GM21529 (cell line): ENCODE measurements around the gene TNNT3.
"Not testable (repeated sequence)": the region's sequence is repeated elsewhere in the genome, so short reads cannot be mapped to it uniquely, and the experiment has no call there.

Source experiments
- ATAC-seq: cut with Tn5 transposase; IDR thresholded peaks from one replicate; pipeline ENCODE4 v1.9.1; 2021; ENCODE audit not compliant: unreplicated experiment

The TNNT3 gene

DNA sequence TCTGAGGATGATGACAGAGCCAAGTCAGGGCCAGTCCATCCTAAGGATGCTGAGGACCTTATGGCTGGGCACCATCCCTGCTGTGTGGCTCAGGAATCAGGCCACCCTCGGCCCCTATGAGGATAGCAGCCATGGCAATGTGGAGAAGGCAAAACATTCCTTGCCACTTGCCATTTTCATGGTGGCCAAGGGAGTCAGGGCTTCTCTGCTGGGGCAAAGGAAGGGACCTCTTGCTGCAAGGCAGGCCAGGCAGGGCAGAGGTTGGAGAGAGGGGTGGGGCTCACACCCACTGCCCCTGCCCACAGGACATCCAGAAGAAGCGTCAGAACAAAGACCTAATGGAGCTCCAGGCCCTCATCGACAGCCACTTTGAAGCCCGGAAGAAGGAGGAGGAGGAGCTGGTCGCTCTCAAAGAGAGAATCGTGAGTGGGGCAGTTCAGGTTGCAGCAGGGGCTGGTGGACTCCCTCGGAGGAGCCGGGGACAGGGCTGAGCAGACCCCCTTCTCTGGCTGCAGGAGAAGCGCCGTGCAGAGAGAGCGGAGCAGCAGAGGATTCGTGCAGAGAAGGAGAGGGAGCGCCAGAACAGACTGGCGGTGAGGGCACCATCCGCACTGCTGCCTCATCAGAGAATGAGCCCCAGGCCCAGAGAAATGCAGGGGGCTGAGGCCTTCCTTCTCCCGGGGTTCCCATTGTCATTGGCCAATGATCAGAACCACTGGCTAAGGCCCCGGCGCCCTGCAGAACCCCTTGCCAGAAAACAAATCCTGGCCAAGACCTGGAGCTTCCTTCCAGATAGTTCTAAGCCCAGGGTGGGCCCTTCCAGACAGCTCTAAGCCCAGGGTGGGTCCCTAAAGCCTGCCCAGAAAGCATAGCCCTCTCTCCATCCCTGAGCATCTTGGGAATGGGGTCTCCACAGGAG, 14.2 kb downstream of the TNNT3 start:
- no peak for ATAC-seq

DNA sequence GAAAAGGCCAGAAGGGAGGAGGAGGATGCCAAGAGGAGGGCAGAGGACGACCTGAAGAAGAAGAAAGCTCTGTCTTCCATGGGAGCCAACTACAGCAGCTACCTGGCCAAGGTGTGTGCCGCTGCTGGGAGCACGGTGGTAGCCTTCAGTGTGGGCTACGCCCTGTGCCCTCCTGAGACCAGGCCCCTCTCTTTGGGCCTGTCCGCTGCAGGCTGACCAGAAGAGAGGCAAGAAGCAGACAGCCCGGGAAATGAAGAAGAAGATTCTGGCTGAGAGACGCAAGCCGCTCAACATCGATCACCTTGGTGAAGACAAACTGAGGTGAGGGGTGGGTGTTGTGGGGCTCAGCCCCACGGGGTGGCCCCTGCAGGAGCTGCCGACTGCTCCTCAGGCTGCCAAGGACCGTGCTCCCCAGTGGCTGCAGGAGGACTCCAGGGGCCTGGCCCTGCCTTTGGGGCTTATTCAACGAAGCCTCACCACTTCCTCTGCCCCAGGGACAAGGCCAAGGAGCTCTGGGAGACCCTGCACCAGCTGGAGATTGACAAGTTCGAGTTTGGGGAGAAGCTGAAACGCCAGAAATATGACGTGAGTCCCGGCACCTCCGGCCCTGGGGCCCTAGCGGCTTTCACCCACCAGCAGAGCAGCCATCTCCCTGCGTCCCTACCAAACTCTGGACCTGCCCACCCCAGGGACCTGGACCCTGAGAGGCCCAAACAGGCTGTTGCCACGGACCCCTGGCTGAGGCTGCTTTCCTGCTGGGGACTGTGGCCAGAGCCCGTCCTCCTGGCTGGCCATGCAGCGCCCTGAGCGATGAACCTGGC, 15.0 kb downstream of the TNNT3 start:
- ATAC-seq, result no peak

DNA sequence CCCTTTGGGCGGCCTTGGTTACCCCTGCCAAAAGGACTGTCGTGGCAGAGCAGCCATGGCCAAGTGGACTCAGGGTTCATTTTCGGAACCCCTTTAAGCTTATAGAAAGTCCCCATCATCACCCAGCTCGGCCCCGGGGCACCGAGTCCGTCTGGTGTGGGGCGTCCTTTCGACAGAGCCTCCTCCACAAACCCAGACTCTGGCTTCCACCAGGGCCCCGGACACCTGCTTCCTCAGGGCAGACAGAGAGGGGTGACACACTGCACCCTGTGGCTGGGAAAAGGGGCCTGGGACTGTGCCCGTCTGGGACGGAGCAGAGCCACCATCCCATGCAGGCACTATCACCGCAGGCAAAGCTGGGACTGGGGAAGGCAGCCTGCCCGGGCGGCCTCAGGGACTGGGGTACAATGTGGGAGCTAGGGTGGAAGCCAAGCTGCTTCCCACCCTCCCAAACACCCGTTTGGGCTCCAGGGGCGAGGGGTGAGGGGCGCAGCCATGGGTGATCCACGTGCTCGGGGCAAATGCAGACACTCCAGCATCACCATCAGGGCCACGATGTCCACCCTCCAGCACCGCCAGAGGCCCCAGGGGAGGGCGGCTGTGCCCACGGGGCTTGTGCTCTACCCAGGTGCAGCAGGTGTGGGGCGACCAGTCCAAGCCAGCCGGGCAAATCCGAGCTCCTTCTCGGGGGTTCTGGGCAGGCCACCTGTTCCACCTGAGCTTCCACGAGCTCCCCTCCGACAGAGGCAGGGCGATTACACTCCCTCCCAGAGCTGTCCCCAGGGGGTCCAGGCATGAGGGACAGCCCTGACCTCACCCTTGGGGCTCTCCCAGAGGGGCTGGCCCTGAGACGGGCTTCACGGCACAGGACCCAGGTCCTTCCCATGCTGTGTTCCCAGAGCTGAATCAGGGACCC, 15.9 kb downstream of the TNNT3 start:
- no peak for ATAC-seq

DNA sequence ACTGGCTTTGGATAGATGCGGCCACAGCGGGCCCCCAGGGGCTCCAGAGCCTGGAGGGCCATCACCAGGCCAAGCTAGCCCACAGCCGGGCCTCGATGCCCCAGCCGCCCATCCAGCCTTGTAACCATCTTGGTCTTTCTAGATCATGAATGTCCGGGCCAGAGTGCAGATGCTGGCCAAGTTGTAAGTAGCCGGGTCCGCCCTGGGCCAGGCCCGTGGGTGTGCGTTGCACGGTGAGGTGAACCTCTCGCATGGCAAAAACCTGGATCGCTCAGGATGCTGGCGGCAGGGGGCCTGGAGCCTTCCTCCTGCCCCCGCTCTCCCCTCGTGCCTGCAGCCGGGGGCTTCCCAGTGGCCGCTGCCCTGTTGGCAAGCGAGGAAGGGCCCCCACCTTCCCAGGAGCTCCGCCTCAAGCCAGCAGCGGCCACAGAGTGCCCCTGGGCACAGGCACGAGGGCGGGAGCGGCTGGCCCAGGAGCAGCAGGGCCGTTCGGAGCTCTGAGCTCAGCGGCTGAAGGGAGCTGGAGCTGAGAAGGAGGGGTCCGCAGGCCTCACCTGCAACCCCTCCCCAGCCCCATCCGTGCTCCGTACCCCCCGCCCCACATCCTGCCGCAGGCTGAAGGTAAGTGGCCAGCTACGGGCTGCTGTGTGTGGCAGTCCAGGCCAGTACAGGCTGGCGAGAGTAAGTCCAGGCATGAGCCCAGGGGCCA, 16.7 kb downstream of the TNNT3 start:
- ATAC-seq, result no peak

DNA sequence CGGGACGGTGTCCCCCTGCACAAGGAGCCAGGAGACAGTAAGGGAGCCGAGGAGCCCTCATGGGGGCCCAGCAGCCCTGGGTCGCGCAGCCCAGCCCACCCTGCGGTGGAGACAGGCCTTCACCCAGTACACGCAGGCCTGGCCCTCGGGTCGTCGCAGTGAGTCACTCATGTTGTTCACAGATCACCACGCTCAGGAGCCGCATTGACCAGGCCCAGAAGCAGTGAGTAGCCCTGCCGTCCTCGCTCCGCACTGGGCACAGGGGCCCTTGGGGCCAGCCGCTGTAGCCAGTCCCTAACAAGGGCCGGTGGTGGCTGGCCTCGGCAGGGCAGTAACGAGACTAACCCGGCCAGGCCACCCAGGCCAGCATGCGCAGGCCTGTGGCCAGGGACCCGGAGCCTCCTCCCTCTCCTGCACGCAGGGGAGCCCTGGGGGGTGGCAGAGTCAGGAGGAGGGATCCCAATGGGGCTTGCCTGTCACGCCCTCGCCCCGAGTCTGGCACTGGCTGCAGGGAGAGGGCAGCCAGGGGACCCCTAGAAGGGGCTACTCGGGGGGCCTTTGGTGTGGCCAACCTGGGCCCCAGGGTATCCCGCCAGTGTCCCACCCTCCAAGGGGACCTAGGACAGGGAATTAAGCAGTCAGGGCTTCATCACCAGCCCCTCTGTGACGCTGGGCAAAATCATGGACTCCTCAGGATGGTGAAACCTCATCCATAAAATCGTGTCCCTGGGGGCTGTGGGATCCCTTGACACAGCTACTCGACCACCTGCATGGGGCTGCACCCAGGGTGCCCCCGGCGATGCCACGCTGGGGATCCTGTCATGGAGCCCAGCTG, 17.5 kb downstream of the TNNT3 start:
- ATAC-seq, result no peak

DNA sequence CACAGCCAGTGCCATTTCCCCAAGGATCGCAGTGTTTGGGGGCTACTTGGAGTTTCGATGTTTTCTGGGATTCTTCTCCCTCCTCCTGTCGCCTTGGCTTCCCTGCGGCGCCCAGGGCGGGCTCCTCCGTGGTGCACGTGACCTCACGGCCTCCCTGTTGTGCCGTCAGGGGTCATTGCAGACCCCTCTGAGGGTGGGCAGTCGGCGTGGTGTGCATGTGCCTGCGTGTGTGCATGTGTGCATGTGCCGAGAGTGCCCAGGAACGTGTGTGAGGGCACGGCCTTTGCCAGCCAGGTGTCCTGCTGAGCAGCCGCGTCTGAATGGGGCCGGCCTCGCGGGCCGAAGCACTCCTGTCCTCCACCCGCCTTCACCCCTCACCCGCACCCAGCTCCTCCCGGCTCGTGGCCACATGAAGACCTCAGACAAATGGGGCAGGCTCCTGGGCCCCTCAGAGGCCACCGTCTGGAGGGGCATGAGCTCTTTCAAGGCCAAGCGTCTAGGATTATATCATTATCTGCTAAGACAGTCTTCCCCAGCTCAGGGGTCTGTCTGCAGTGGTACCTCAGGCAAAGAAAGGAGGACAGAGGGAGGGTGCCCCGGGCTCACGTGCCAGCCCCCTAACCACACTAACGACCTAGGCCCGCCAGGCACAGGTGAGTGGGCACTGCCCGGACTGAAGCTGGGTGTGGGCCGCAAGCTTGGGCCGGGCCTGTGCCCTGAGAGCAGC, 18.3 kb downstream of the TNNT3 start:
- no peak for ATAC-seq

DNA sequence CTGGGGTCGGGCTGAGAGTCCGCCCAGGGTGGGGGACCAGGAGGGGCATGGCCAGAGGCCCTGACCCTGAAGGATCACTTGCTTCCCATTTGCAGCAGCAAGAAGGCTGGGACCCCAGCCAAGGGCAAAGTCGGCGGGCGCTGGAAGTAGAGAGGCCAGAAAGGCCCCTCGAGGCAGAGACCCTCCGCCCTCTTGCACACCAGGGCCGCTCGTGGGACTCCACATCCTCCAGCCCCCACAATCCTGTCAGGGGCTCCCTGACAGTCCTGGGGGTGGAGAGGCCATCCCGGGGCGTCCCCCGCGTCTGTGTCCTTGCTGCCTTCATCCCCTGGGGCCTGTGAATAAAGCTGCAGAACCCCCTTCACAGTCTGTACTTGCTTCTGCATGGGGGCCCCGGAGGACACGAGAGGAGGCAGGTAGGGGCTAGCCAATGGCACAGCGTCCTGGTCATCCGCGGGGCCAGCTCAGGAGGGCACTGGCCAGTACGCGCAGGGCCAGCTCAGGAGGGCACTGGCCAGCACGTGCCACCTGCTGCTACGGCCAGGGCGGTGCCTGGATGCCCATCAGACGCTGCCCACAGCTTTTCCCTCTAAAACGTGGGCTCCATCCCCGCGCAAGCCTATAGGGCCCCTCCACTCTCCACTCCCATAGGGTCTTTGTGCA, 19.0 kb downstream of the TNNT3 start:
- ATAC-seq, result no peak

DNA sequence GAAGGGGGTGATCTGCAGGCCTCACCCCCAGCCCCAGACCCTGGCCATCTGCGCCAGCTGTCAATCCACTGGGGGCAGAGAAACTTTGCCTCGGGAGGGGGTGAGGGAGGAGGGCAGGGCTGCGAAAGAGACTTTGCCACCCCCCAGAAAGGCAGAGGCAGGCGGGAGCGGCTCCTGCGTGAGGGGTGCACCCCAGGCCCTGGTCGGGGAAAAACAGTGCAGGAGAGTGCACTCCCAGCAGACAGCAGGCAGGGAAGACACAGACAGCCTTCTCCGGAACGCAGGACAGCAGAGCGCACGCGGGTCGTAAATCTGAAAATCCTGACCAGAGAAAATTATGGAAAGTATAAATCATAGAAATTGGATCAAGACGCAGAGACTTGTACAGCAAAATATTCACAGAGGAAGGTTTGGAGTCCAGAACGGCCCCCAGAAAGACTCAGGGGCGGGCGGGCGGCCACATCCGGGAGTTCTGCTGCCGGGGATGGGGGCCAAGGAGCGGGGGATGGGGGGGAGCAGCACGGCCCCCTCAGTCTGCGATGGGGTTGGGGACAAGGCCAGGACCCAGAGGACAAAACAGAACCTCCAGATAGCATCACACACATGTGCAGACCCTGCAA, 19.6 kb downstream of the TNNT3 start:
- ATAC-seq, result no peak

DNA sequence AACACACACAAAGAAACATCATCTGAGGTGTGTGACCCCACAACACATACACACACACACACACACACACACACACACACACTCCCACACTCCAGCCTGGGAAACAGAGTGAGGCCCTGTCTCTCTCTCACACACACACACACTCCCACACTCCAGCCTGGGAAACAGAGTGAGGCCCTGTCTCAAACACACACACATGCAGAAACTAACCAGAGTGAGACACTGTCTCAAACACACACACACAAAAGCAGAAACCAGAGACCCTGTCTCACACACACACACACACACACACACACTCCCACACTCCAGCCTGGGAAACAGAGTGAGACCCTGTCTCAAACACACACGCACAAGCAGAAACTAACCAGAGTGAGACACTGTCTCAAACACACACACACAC, 20.3 kb downstream of the TNNT3 start:
- ATAC-seq, result not testable (repeated sequence)

DNA sequence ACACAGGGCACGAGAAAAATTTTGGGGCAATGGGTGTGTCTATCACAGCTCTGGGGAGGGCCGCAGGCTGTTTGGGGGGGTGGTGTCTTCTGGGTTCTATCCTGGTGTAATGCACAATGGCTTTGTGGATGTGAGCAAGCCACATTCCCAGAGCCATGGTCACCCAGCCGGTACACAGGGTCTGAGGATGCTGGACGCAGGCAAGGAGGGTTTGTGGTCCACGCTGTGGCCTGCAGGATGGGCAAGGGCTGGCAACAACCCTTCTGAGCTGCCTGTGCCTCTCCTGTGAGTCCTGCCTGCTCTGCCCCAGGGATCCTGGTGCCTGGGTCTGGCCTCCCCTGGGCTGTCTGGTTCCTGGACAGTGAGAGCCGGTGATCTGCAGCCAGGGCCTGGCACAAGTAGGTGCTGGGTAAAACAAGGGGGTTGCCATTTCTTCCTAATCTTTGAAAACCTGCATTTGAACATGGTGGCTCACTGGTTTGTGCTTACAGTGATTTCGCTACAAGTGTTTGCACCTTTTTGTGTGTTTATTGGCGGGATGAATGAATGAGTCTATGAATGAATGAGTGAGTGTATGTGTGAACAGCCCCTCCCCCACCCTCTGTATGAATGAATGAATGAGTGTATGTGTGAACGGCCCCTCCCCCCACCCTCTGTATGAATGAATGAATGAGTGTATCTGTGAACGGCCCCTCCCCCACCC, 23.2 kb downstream of the TNNT3 start:
- ATAC-seq, result no peak

DNA sequence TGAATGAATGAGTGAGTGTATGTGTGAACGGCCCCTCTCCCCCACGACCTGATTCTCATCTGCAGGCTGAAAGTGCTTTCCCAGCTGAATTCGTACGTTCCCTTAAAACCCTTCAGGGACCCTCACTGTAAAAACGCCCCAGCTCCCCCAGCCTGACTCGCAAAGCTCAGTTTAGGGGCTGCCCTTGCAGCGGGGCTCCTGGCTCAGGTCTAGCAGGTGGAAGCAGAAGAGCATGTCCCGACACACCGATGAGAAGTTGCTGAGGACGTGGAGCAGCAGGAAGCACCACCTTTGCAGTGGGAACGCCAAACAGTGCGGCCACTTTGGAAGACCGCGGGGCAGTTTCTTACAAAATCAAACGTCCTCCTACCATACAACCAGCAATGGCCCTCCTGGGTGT, 24.1 kb downstream of the TNNT3 start:
- no peak for ATAC-seq

DNA sequence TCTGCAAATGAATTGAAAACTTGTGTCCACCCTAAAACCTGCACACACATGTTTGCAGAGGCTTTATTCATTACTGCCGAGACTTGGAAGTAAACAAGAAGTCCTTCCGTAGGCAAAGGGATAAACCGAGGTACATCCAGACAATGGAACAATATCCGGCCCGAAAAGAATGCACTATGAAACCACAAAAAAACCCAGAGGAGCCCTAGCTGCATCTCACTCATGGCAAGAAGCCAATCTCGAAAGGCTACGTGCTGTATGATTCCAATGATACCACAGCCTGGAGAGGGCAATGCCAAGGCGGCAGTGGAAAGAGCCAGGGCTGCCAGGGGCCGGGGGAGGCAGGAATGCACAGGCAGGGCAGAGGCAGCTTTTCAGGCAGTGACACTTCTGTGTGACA, 24.5 kb downstream of the TNNT3 start:
- no peak for ATAC-seq

DNA sequence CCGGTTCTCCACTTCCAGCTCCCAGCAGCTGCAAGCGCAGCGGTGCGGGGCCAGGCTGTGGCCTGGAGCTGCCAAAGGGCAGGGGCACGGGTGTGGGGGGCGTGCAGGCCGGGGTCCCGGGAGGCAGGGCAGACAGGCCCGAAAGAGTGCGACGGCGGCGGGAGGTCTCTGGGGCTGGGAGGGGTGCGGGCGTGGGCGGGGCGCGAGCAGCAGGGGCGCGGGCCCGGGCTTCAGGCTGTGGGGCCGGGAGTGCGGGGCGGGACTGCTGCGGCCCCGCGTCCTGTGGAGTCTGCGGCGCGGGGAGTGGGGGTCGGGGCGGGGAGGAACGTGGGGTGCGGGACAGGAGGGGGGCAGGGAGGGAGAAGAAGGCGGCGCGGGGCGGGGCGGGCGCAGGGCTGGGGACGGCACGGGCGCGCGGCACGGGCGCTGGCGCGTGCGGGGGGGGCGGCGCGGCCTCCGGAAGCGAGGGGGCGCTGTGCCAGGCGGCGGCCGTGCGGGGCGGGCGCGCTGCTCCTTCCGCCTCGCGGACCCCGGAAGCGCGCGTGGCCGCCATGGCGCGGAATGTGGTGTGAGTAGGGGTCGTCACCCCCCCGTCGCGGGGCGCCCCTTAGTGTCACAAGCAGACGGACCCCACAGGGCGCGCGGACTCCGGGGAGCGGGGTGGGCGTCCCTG, 27.4 kb downstream of the TNNT3 start, which contains the start of gene MRPL23:
TSS of gene MRPL23 (plus strand) at position 521 of the 673 bp plus-strand sequence. CDS start at position 552, 31 bp downstream.
- peak; percentile 62 for ATAC-seq

DNA sequence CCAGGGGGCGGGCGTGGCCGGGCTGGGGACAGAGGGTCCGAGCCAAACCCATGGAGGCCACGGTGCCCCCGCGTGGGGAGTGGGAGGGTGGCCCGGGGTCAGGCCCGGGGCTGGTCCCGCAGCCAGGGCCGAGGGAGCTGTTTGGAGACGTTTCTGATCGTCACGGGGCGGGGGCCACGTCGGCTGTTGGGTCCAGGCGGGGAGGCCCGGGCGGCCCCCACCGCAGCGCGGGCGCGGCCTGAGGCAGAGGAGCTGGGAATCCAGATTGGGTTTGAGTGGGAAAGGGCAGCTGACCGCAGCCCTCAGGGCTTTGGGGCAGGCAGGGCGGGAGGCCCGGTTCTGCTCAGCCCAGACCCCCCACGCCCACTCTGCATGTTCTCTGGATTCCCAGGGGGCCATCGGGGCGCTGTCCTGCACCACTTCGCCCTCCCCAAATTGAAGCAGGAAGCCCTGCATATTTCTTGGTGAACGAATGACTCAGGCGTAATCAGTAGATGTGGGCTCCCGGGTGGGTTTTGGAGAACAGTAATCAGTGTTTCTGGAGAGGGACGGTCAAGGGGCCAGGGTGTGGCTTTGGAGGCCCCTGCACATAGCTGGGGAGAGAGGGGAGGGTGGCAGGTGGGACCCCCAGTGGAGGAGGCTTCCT, 28.2 kb downstream of the TNNT3 start:
- peak; percentile 12 for ATAC-seq

DNA sequence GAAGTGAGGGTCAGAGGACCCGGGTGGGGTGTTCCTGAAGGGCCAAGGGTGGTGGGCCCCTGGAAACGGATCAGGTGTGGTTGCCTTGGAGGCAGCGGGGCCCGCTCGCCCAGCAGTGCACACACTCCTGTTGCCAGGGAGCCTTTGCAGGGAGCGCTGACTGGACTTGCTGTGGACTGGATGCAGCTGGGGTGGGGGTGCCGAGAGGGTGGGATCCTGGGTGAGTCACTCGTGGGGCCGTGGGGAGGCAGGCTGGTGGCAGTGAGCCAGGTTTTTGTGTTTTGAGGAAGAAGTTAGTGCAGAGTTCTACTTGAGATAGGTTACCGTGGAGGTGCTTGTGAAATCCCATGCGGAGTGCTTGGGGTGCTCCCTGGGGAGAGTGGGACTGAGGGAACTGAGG, 28.9 kb downstream of the TNNT3 start:
- ATAC-seq, result no peak

DNA sequence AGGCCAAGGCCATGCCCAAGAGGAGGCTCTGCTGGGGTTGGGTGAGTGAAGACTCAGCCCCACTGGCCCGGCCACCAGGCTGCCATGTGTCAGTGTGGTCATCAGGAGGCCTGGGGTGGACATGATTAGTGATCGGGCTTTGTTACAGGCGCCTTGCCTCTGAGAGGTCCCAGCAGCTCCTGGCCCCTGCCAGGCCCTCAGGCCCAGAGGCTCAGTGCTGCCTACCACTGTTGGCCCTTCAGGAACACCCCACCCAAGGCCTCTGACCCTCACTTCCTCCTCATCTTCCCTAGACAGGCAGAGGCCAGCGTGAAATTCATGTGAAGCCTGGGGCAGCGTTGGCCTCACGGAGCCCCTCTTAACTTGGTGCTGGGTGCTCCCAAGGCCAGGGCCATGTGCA, 29.8 kb downstream of the TNNT3 start:
- no peak for ATAC-seq
